Measurements from ENCODE around the gene IL3. TPM values are rescaled to one million over a fixed set of nuclear protein-coding genes. Genes with fewer than 3 reads are reported as not detected.

The IL3 gene
- total RNA-seq, 2 donors from 2014 or later, result 6.2 to 8.9 TPM

GRCh38 chr5:132033122-132033521 is 27.3 kb upstream of the IL3 start:
- peaks cover 26% of the 10 kb centered on the region for H3K27me3 Mint-ChIP-seq (ENCODE audit: low read depth)
- ATAC-seq (replicated peaks in 1 of 2) (no peak), DNase-seq (no peak)
- H3K4me3 Mint-ChIP-seq, result no peak overlapping the region
- H3K27ac Mint-ChIP-seq, result no peak overlapping the region
- H3K36me3 Mint-ChIP-seq (ENCODE audit: insufficient read depth in 2 of 2), result peaks cover 2 to 6% of the 10 kb centered on the region in 2 donors
- peaks cover 10% of the 10 kb centered on the region for H3K4me1 Mint-ChIP-seq (ENCODE audit: low read depth)
- peaks cover 3 to 11% of the 10 kb centered on the region in 2 donors for H3K9me3 Mint-ChIP-seq

GRCh38 chr5:132037353-132037752 is 23.1 kb upstream of the IL3 start:
- no peak for ATAC-seq (replicated peaks in 1 of 2)
- Mint-ChIP-seq H3K4me3 (no peak overlapping the region), H3K9me3 (peaks cover 2 to 21% of the 10 kb centered on the region in 2 donors), H3K4me1 (ENCODE audit: low read depth) (peaks cover 10% of the 10 kb centered on the region), H3K27me3 (ENCODE audit: low read depth) (peaks cover 37% of the 10 kb centered on the region), H3K36me3 (ENCODE audit: insufficient read depth in 2 of 2) (peaks cover 8 to 10% of the 10 kb centered on the region in 2 donors), H3K27ac (no peak overlapping the region)
- DNase-seq, result no peak

- H3K9me3 Mint-ChIP-seq, result peaks cover 2 to 7% of the 10 kb centered on the region in 2 donors
- no peak overlapping the region for H3K4me3 Mint-ChIP-seq
- H3K4me1 Mint-ChIP-seq (ENCODE audit: low read depth), result no peaks in the 10 kb centered on the region
- peaks cover 3 to 8% of the 10 kb centered on the region in 2 donors for H3K36me3 Mint-ChIP-seq (ENCODE audit: insufficient read depth in 2 of 2)
- DNase-seq (no peak), ATAC-seq (replicated peaks in 1 of 2) (no peak)
- H3K27ac Mint-ChIP-seq, result no peak overlapping the region
- peaks cover 41% of the 10 kb centered on the region for H3K27me3 Mint-ChIP-seq (ENCODE audit: low read depth)
These were observed 16.2 kb upstream of the IL3 start for GRCh38 chr5:132044207-132044606.

GRCh38 chr5:132046880-132047299 is 13.6 kb upstream of the IL3 start:
- no peak for ATAC-seq (replicated peaks in 1 of 2)
- no peak overlapping the region for H3K27ac Mint-ChIP-seq
- H3K27me3 Mint-ChIP-seq (ENCODE audit: low read depth), result peaks cover 22% of the 10 kb centered on the region

GRCh38 chr5:132049093-132049492 is 11.4 kb upstream of the IL3 start:
- H3K27me3 Mint-ChIP-seq (ENCODE audit: low read depth), result peaks cover 15% of the 10 kb centered on the region
- no peaks in the 10 kb centered on the region for H3K9me3 Mint-ChIP-seq
- H3K27ac Mint-ChIP-seq, result no peak overlapping the region
- ATAC-seq (replicated peaks in 1 of 2) (no peak), DNase-seq (no peak)
- H3K4me1 Mint-ChIP-seq (ENCODE audit: low read depth), result peaks cover 4% of the 10 kb centered on the region
- H3K36me3 Mint-ChIP-seq (ENCODE audit: insufficient read depth in 2 of 2), result peaks cover 0 to 2% of the 10 kb centered on the region in 2 donors
- no peak overlapping the region for H3K4me3 Mint-ChIP-seq

More at GRCh38 chr5:132046880-132047299, 13.6 kb upstream of the IL3 start:
- Mint-ChIP-seq H3K4me3 (no peak overlapping the region), H3K9me3 (peaks cover 2 to 5% of the 10 kb centered on the region in 2 donors), H3K4me1 (ENCODE audit: low read depth) (no peaks in the 10 kb centered on the region), H3K36me3 (ENCODE audit: insufficient read depth in 2 of 2) (peaks cover 3 to 6% of the 10 kb centered on the region in 2 donors)
- DNase-seq, result no peak

GRCh38 chr5:132049559-132049958 is 10.9 kb upstream of the IL3 start:
- no peaks in the 10 kb centered on the region for H3K36me3 Mint-ChIP-seq (ENCODE audit: insufficient read depth in 2 of 2)
- H3K27me3 Mint-ChIP-seq (ENCODE audit: low read depth), result peaks cover 11% of the 10 kb centered on the region
- H3K9me3 Mint-ChIP-seq, result no peaks in the 10 kb centered on the region
- ATAC-seq (replicated peaks in 1 of 2), result no peak
- peaks cover 8% of the 10 kb centered on the region for H3K4me1 Mint-ChIP-seq (ENCODE audit: low read depth)
- DNase-seq, result no peak
- no peak overlapping the region for H3K4me3 Mint-ChIP-seq
- H3K27ac Mint-ChIP-seq, result no peak overlapping the region

- ATAC-seq (replicated peaks in 1 of 2), result no peak
These were observed 10.3 kb upstream of the IL3 start for GRCh38 chr5:132050136-132050535.

GRCh38 chr5:132050661-132051552 is 9.5 kb upstream of the IL3 start:
- no peak overlapping the region for H3K27ac Mint-ChIP-seq
- H3K4me1 Mint-ChIP-seq (ENCODE audit: low read depth), result peaks cover 21% of the 10 kb centered on the region
- H3K27me3 Mint-ChIP-seq (ENCODE audit: low read depth), result peaks cover 4% of the 10 kb centered on the region
- H3K36me3 Mint-ChIP-seq (ENCODE audit: insufficient read depth in 2 of 2), result no peaks in the 10 kb centered on the region
- DNase-seq (no peak), ATAC-seq (replicated peaks in 1 of 2) (no peak)
- no peak overlapping the region for H3K4me3 Mint-ChIP-seq
- H3K9me3 Mint-ChIP-seq, result no peaks in the 10 kb centered on the region

More at GRCh38 chr5:132050136-132050535, 10.3 kb upstream of the IL3 start:
- no peak for DNase-seq
- Mint-ChIP-seq H3K36me3 (ENCODE audit: insufficient read depth in 2 of 2) (no peaks in the 10 kb centered on the region), H3K4me1 (ENCODE audit: low read depth) (peaks cover 13% of the 10 kb centered on the region), H3K27me3 (ENCODE audit: low read depth) (peaks cover 5% of the 10 kb centered on the region), H3K4me3 (no peak overlapping the region), H3K9me3 (no peaks in the 10 kb centered on the region), H3K27ac (no peak overlapping the region)

- Mint-ChIP-seq H3K27me3 (ENCODE audit: low read depth) (peaks cover 7% of the 10 kb centered on the region), H3K36me3 (ENCODE audit: insufficient read depth in 2 of 2) (no peaks in the 10 kb centered on the region), H3K4me3 (no peak overlapping the region), H3K27ac (no peak overlapping the region), H3K4me1 (ENCODE audit: low read depth) (peaks cover 37% of the 10 kb centered on the region), H3K9me3 (no peaks in the 10 kb centered on the region)
- ATAC-seq (replicated peaks in 1 of 2) (no peak), DNase-seq (no peak)
These were observed 7.9 kb upstream of the IL3 start for GRCh38 chr5:132052520-132052919.

GRCh38 chr5:132053483-132053882 is 7.0 kb upstream of the IL3 start:
- Mint-ChIP-seq H3K27ac (no peak overlapping the region), H3K27me3 (ENCODE audit: low read depth) (peaks cover 9% of the 10 kb centered on the region), H3K4me3 (no peak overlapping the region), H3K4me1 (ENCODE audit: low read depth) (peaks cover 42% of the 10 kb centered on the region), H3K9me3 (no peaks in the 10 kb centered on the region), H3K36me3 (ENCODE audit: insufficient read depth in 2 of 2) (no peaks in the 10 kb centered on the region)
- ATAC-seq (replicated peaks in 1 of 2), result no peak
- DNase-seq, result no peak

GRCh38 chr5:132054031-132054696 is 6.3 kb upstream of the IL3 start:
- Mint-ChIP-seq H3K27me3 (ENCODE audit: low read depth) (peaks cover 9% of the 10 kb centered on the region), H3K36me3 (ENCODE audit: insufficient read depth in 2 of 2) (no peaks in the 10 kb centered on the region), H3K27ac (no peak overlapping the region), H3K4me1 (ENCODE audit: low read depth) (peaks cover 48% of the 10 kb centered on the region), H3K4me3 (no peak overlapping the region), H3K9me3 (no peaks in the 10 kb centered on the region)
- ATAC-seq (replicated peaks in 1 of 2), result no peak
- no peak for DNase-seq

GRCh38 chr5:132054697-132055440 is 5.6 kb upstream of the IL3 start:
- Mint-ChIP-seq H3K27ac (no peak overlapping the region), H3K9me3 (no peaks in the 10 kb centered on the region), H3K27me3 (ENCODE audit: low read depth) (peaks cover 9% of the 10 kb centered on the region), H3K4me3 (no peak overlapping the region), H3K36me3 (ENCODE audit: insufficient read depth in 2 of 2) (no peaks in the 10 kb centered on the region), H3K4me1 (ENCODE audit: low read depth) (peaks cover 55% of the 10 kb centered on the region)
- ATAC-seq (replicated peaks in 1 of 2) (no peak), DNase-seq (no peak)

GRCh38 chr5:132055441-132055807 is 5.0 kb upstream of the IL3 start:
- H3K4me1 Mint-ChIP-seq (ENCODE audit: low read depth), result peaks cover 58% of the 10 kb centered on the region
- H3K9me3 Mint-ChIP-seq, result no peaks in the 10 kb centered on the region
- DNase-seq (no peak), ATAC-seq (replicated peaks in 1 of 2) (no peak)
- peaks cover 9% of the 10 kb centered on the region for H3K27me3 Mint-ChIP-seq (ENCODE audit: low read depth)
- no peaks in the 10 kb centered on the region for H3K36me3 Mint-ChIP-seq (ENCODE audit: insufficient read depth in 2 of 2)
- H3K4me3 Mint-ChIP-seq, result no peak overlapping the region
- no peak overlapping the region for H3K27ac Mint-ChIP-seq

Data from activated T-cell treated with anti-CD3 and anti-CD28 coated beads, Interleukin-2, amount 50 U/mL, for 72 hours (primary cell).